Natural killer cell (primary cell): ENCODE measurements around the gene IRF6. TPM values are rescaled to one million over a fixed set of nuclear protein-coding genes. Genes with fewer than 3 reads are reported as not detected.

ENCODE experiments used
- ATAC-seq, 3 donors: fragments of 150-1000 bp in 2 of 3; fragments of 200-7000 bp in 1 of 3; cut with Tn5 transposase; 1 replicate in 1 of 3; 2 replicates in 2 of 3; pipeline ENCODE4 v1.10.0; 2021; ENCODE audit warnings: mild to moderate bottlenecking in 2 of 3, moderate library complexity in 2 of 3
- DNase-seq, 2 donors: peaks; one replicate each; pipeline versions ENCODE4 v3.0.0 to v3.0.0-alpha.2; 2013 to 2021; ENCODE audit warnings: mixed read lengths in 1 of 2
- H3K27ac ChIP-seq: one replicate; pipeline ENCODE4 v1.5.1; 2013; ENCODE audit warnings: mild to moderate bottlenecking, low read length
- H3K27me3 ChIP-seq: one replicate; pipeline ENCODE4 v1.6.1; 2013; ENCODE audit warnings: low read length; ENCODE audit not compliant: control insufficient read depth, insufficient read depth
- H3K36me3 ChIP-seq: one replicate; pipeline ENCODE4 v1.6.1; 2013; ENCODE audit warnings: low read length; ENCODE audit not compliant: control insufficient read depth, insufficient read depth
- H3K4me1 ChIP-seq: one replicate; pipeline ENCODE4 v1.6.1; 2013; ENCODE audit warnings: low read length; ENCODE audit not compliant: control insufficient read depth, insufficient read depth
- H3K4me3 ChIP-seq: one replicate; pipeline ENCODE4 v1.5.1; 2013; ENCODE audit warnings: low read length
- H3K9me3 ChIP-seq: one replicate; pipeline ENCODE4 v1.6.1; 2013; ENCODE audit warnings: low read length; ENCODE audit not compliant: control insufficient read depth, insufficient read depth
- H3K27ac Mint-ChIP-seq, 2 donors: one replicate each; pipeline ENCODE4 v1.8.0; 2022; ENCODE audit warnings: mild to moderate bottlenecking in 2 of 2, mixed read lengths in 2 of 2, moderate library complexity in 1 of 2
- H3K27me3 Mint-ChIP-seq, 2 donors: one replicate each; pipeline ENCODE4 v1.8.0; 2022; ENCODE audit warnings: low read depth in 2 of 2, mixed read lengths in 2 of 2
- H3K36me3 Mint-ChIP-seq: one replicate; pipeline ENCODE4 v1.8.0; 2022; ENCODE audit warnings: mixed read lengths
- H3K4me1 Mint-ChIP-seq, 2 donors: one replicate each; pipeline ENCODE4 v1.8.0; 2022; ENCODE audit warnings: mixed read lengths in 2 of 2
- H3K4me3 Mint-ChIP-seq: one replicate; pipeline ENCODE4 v1.8.0; 2022; ENCODE audit warnings: mild to moderate bottlenecking, moderate library complexity, mixed read lengths
- H3K9me3 Mint-ChIP-seq, 2 donors: one replicate each; pipeline ENCODE4 v1.8.0; 2022; ENCODE audit warnings: mixed read lengths in 2 of 2
- CTCF ChIP-seq: fragments of 200-600 bp; IDR thresholded peaks from one replicate; pipeline ENCODE4 v1.8.0; 2022; ENCODE audit warnings: antibody characterized with exemption
- WGBS: methylation state at CpG from one replicate; pipeline ENCODE4 v1.1.7; 2013; ENCODE audit warnings: missing lambda C conversion rate; ENCODE audit not compliant: insufficient coverage; 5-methylcytosine and 5-hydroxymethylcytosine counted together
- intact Hi-C: fragments of 100-400 bp; cut with micrococcal nuclease; formaldehyde crosslinking; loops from one replicate; pipeline ENCODE4 v1.14.2; 2022
- total RNA-seq, 4 donors: library from RNA; stranded (reverse); fragments of 120-200 nt in 1 of 4; gene quantifications; one replicate each; pipeline versions ENCODE4 v1.2.3 to v1.2.4, GENCODE V29; 2013 to 2022

Gene IRF6
- total RNA-seq, 3 donors from 2014 or later (not counting 1 experiment from before 2014, with no cell fraction given) = 2.5 to 11.2 (median 3.8) TPM

DNA sequence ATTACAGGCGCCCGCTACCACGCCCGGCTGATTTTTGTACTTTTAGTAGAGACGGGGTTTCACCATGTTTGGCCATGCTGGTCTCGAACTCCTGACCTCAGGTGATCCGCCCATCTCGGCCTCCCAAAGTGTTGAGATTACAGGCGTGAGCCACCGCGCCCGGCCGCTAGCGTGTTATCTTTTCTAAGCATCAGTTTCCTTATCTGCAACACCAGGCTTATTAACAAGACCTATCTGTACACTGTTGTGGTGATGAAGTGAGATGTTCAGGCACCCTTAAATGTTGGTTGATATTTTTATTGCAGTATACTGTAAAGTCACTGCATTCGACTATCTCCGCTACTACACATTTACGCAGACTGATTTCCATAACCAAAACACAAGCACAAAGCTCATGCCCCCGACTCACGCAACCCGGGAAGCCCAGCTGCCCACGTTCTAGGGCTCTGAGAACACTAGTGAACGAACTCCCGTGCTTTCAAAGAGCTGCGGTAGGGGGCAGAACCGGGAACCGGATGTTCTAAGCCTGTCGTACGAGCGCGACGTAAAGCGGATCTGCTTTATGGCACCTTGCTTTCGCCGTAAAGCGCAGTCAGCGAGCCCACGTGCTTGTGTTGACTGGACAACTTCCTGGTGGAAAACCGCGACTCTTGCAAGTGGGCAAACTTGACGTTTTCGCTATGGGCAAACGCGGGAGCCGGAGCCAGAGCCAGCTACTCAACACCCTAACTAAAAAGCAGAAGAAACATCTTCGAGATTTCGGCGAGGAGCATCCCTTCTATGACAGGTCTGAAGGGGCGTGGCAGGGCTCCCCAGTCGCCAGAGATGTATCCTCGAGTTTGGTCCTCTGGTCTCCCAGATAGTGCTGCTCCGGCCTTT is 21.7 kb upstream of the IRF6 start, which contains the start of gene UTP25:
Gene UTP25 (plus strand): TSS at position 589 of the 879 bp plus-strand sequence. CDS start 92 bp downstream, at position 681.
- peak; percentile 88 to 97 (median 91) for ATAC-seq
- Mint-ChIP-seq H3K4me1 (peaks cover 24 to 37% of the 10 kb centered on the region in 2 donors), H3K27me3 (peaks cover 5 to 7% of the 10 kb centered on the region in 2 donors), H3K9me3 (no peaks in the 10 kb centered on the region), H3K27ac (peak within 1 kb of the TSS; percentile 88 to 93), H3K4me3 (peak within 1 kb of the TSS; percentile 92), H3K36me3 (no peaks in the 10 kb centered on the region)
- 15% methylated on average over 51 of the region's 51 CpGs for WGBS
- H3K27ac ChIP-seq = peak within 1 kb of the TSS; percentile 69
- DNase-seq = peak; percentile 91 to 98
- TF ChIP-seq CTCF = peak; percentile 63
- H3K9me3 ChIP-seq = no peaks in the 10 kb centered on the region
- peaks cover 16% of the 10 kb centered on the region for H3K36me3 ChIP-seq
- H3K4me1 ChIP-seq = peaks cover 19% of the 10 kb centered on the region
- H3K27me3 ChIP-seq = peaks cover 5% of the 10 kb centered on the region
- peak within 1 kb of the TSS; percentile 81 for H3K4me3 ChIP-seq
- intact Hi-C loops = loop anchor here (1.0 kb wide), 1 partner anchor 43 kb away; the partner anchor contains the start of gene C1orf74

DNA sequence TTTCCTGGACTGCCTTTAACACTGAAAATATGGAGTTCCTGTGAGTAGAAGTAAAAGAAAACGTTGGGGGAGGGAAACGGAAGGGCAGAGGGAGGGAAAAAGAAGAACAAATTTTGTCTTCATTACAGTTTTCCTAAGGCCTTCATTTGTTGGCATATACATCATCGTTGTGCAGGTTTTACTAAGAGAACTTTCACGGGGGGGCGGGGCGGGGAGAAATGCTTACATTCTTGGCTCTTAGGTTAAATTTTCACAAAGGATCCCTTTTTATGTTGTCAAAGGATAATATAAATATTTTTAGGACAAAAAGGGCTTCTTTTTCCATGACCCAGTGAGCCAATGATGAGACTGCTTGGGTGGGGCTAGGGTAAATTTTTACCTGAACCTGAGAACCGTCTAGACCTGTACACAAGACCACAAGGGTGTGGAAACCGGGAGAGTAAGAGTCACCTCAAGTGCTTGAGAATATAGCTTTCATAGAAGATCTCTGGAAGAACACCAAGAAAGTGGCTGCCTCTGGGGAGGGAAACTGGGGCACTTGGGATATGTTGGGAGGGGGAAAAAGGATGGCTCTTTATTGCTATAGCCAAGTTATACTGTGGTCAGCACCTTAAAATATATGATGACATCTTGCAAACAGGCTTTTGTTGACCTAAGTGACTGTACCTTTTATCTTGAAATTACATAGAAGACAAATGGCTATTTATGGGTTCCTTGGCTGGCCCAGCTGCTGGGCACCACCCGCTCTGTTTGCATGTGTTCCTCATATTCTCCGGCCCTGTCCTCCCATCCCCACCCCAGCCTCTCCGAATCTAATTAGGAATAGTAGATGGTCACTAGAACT is 19.9 kb upstream of the IRF6 start:
- peaks cover 19% of the 10 kb centered on the region for H3K4me1 ChIP-seq
- no peak overlapping the region for H3K4me3 ChIP-seq
- no peak for DNase-seq
- Mint-ChIP-seq H3K27ac (no peak overlapping the region), H3K4me3 (no peak overlapping the region), H3K27me3 (peaks cover 12 to 17% of the 10 kb centered on the region in 2 donors), H3K36me3 (no peaks in the 10 kb centered on the region), H3K9me3 (no peaks in the 10 kb centered on the region), H3K4me1 (peaks cover 24 to 37% of the 10 kb centered on the region in 2 donors)
- no peak for ATAC-seq
- no peak for TF ChIP-seq CTCF
- H3K27ac ChIP-seq = no peak overlapping the region
- no peaks in the 10 kb centered on the region for H3K9me3 ChIP-seq
- peaks cover 6% of the 10 kb centered on the region for H3K27me3 ChIP-seq
- 84% methylated on average over 11 of the region's 11 CpGs for WGBS
- intact Hi-C loops = no loop called here
- peaks cover under 1% of the 10 kb centered on the region for H3K36me3 ChIP-seq

DNA sequence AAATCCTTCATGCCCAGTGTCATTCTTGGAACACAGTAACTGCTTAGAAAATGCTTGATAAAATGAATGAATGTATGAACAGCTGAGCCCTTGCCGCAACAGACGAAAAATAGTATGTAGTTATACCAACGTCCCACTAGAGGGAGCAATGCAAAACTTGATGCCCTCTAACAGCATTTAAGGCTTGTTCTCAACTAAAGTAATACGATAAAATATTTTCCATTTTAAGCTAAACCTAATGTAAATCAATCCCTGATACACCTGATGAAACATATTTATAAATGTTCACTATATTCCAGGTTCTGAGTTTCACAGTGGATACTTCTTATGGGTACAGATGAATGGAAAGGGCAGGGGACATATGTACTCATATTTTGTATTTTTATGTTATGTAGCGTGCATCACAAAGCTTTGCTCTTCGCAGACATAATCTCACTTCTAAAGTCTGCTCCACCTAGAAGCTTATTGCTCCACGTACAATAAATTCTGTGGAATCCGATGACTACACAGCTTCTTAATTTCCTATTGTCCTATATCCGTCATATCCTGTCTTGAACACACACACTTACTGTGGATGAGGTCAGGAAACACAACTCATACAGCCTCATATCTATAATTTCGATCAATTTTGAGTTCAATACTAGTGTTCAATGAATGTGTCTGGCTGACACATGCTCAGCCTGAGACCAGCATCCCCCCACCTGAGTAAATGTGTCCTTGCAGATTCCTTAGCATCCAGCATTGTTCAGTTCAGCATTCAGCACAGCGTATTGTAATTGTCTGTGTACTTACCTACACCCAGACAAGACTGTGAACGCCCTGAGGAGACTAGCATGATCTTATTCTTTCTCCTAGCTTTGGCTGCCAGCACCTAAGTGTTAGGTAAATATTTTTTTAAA is 17.4 kb upstream of the IRF6 start:
- H3K4me1 Mint-ChIP-seq = peaks cover 20 to 24% of the 10 kb centered on the region in 2 donors
- peaks cover 22 to 35% of the 10 kb centered on the region in 2 donors for H3K27me3 Mint-ChIP-seq
- H3K27ac ChIP-seq = no peak overlapping the region
- TF ChIP-seq CTCF = peak; percentile 86
- H3K36me3 Mint-ChIP-seq = no peaks in the 10 kb centered on the region
- WGBS = 50% methylated on average over 10 of the region's 12 CpGs
- no peak overlapping the region for H3K4me3 Mint-ChIP-seq
- H3K27ac Mint-ChIP-seq = no peak overlapping the region
- peaks cover 8% of the 10 kb centered on the region for H3K4me1 ChIP-seq
- DNase-seq = peak in 1 of 2 donors; percentile 82
- H3K9me3 ChIP-seq = no peaks in the 10 kb centered on the region
- H3K9me3 Mint-ChIP-seq = no peaks in the 10 kb centered on the region
- peak in 2 of 3 donors; percentile 21 to 25 for ATAC-seq
- no peak overlapping the region for H3K4me3 ChIP-seq
- H3K27me3 ChIP-seq = peaks cover 11% of the 10 kb centered on the region
- intact Hi-C loops = no loop called here
- H3K36me3 ChIP-seq = no peaks in the 10 kb centered on the region
